Measurements from ENCODE around the gene SLC8A3. TPM values are rescaled to one million over a fixed set of nuclear protein-coding genes. Genes with fewer than 3 reads are reported as not detected.

The SLC8A3 gene
- total RNA-seq, 1 donor from 2014 or later, result 0.08 TPM

DNA sequence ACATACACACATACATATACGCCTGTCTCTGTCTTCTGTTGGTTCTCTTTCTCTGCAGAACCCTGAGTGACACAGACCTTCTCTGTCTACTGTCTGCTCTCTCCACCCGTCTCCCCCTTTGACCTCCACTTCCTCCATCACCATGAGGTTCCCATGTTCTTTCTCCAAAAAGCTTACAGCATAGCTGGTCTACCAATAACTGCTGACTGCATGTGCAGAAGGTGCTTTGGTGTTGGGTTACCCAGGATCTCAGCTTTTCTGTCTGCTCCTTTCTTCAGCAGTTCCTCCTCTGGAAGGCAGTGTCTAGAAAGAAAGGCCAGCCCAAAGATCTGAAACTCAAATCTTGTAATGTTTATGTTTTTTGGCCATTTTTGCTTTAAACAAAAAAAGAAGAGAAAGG, 184.0 kb downstream of the SLC8A3 start:
- TF ChIP-seq, protein P1, sequence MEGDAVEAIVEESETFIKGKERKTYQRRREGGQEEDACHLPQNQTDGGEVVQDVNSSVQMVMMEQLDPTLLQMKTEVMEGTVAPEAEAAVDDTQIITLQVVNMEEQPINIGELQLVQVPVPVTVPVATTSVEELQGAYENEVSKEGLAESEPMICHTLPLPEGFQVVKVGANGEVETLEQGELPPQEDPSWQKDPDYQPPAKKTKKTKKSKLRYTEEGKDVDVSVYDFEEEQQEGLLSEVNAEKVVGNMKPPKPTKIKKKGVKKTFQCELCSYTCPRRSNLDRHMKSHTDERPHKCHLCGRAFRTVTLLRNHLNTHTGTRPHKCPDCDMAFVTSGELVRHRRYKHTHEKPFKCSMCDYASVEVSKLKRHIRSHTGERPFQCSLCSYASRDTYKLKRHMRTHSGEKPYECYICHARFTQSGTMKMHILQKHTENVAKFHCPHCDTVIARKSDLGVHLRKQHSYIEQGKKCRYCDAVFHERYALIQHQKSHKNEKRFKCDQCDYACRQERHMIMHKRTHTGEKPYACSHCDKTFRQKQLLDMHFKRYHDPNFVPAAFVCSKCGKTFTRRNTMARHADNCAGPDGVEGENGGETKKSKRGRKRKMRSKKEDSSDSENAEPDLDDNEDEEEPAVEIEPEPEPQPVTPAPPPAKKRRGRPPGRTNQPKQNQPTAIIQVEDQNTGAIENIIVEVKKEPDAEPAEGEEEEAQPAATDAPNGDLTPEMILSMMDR (IDR thresholded peaks at IDR 0.05; ENCODE audit: insufficient read depth, low read length, poor library complexity, severe bottlenecking), result no peak
- no peaks in the 10 kb centered on the region for H3K27me3 ChIP-seq (ENCODE audit: control insufficient read depth, insufficient read depth, low read length)
- no peaks in the 10 kb centered on the region for H3K36me3 ChIP-seq (ENCODE audit: control insufficient read depth, insufficient read depth, low read length)

DNA sequence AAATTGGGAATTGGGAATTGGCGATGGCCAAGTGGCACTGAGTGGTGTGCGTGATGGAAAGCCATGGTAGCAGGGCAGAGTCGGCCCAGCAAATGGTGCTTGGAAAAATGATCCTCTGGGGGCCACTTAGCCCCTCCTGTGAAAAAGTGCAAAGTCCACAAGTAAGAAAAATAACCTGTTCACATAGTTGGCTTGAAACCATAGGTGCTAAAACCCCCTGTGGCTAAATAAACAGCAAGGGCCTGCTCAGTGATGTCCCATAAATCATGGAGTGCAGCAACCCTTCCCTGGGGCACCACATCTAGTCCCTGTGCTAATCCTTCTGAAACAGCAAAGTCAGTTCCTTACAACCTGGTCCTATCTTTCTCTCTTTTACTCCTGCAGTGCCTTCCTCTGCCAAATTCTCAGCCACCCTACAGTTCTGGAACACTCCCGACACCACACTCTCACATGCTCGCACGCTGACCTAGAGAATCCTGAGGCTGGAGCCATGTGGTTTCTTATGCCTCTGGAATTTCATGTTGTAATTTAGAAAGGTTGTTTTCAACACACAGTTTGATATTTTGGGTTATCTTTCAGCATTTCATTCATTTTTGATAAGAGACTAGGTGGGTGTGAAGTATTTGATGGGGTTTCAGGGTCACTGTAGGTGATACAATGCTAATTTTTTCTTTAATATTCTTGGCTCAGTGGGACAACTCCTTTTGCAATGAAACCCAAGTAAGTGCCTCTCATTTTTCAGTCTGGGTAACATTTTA, 186.0 kb downstream of the SLC8A3 start:
- no peak overlapping the region for H3K4me3 ChIP-seq (ENCODE audit: low read depth, low read length)
- no peak for DNase-seq (ENCODE audit: low read depth)
- TF ChIP-seq, protein P1 (IDR thresholded peaks at IDR 0.05; ENCODE audit: insufficient read depth, low read length, poor library complexity, severe bottlenecking), result no peak
- no peaks in the 10 kb centered on the region for H3K36me3 ChIP-seq (ENCODE audit: control insufficient read depth, insufficient read depth, low read length)
- H3K27me3 ChIP-seq (ENCODE audit: control insufficient read depth, insufficient read depth, low read length), result no peaks in the 10 kb centered on the region

More for the DNA sequence above, 184.0 kb downstream of the SLC8A3 start:
- DNase-seq (ENCODE audit: low read depth), result no peak
- H3K4me3 ChIP-seq (ENCODE audit: low read depth, low read length), result no peak overlapping the region

- TF ChIP-seq, protein P1 (IDR thresholded peaks at IDR 0.05; ENCODE audit: insufficient read depth, low read length, poor library complexity, severe bottlenecking), result no peak
- DNase-seq (ENCODE audit: low read depth), result peak; percentile 83
- no peak overlapping the region for H3K4me3 ChIP-seq (ENCODE audit: low read depth, low read length)
- H3K36me3 ChIP-seq (ENCODE audit: control insufficient read depth, insufficient read depth, low read length), result no peaks in the 10 kb centered on the region
- no peaks in the 10 kb centered on the region for H3K27me3 ChIP-seq (ENCODE audit: control insufficient read depth, insufficient read depth, low read length)
Observed at GRCh38 chr14:70000601-70001000, 188.2 kb downstream of the SLC8A3 start.

- no peaks in the 10 kb centered on the region for H3K27me3 ChIP-seq (ENCODE audit: control insufficient read depth, insufficient read depth, low read length)
- TF ChIP-seq, protein P1 (IDR thresholded peaks at IDR 0.05; ENCODE audit: insufficient read depth, low read length, poor library complexity, severe bottlenecking), result no peak
- H3K36me3 ChIP-seq (ENCODE audit: control insufficient read depth, insufficient read depth, low read length), result no peaks in the 10 kb centered on the region
- peak; percentile 91 for DNase-seq (ENCODE audit: low read depth)
- H3K4me3 ChIP-seq (ENCODE audit: low read depth, low read length), result no peak overlapping the region
Observed at GRCh38 chr14:69999261-69999674, 189.5 kb downstream of the SLC8A3 start.

- H3K4me3 ChIP-seq (ENCODE audit: low read depth, low read length), result no peak overlapping the region
- no peaks in the 10 kb centered on the region for H3K36me3 ChIP-seq (ENCODE audit: control insufficient read depth, insufficient read depth, low read length)
- peak; percentile 73 for DNase-seq (ENCODE audit: low read depth)
- H3K27me3 ChIP-seq (ENCODE audit: control insufficient read depth, insufficient read depth, low read length), result no peaks in the 10 kb centered on the region
- TF ChIP-seq, protein P1 (IDR thresholded peaks at IDR 0.05; ENCODE audit: insufficient read depth, low read length, poor library complexity, severe bottlenecking), result no peak
Observed at GRCh38 chr14:69997849-69998248, 190.9 kb downstream of the SLC8A3 start.

DNA sequence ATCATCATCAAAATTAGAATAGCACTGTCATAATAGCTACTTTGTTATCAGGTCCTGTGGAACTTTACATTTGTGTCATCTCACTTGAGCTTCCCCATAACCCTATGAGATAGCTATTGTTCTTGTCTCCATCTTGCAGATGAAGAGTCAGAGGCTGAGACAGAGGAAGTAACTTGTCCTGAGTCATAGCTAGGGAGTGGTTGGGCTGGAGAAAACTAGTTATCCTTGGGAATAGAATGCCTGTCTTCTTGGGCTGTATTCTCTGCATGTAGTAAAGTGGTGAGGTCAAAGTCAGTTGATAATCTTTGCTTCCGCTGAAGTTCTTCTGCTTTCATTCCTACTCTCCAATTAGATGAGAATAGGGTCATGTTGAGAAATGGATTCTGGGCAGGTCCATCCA, 192.5 kb downstream of the SLC8A3 start:
- H3K4me3 ChIP-seq (ENCODE audit: low read depth, low read length), result no peak overlapping the region
- H3K27me3 ChIP-seq (ENCODE audit: control insufficient read depth, insufficient read depth, low read length), result no peaks in the 10 kb centered on the region
- no peaks in the 10 kb centered on the region for H3K36me3 ChIP-seq (ENCODE audit: control insufficient read depth, insufficient read depth, low read length)
- DNase-seq (ENCODE audit: low read depth), result peak; percentile 45
- TF ChIP-seq, protein P1 (IDR thresholded peaks at IDR 0.05; ENCODE audit: insufficient read depth, low read length, poor library complexity, severe bottlenecking), result no peak
